ENCODE data around the gene SAXO2.
"Not testable (repeated sequence)": the region's sequence is repeated elsewhere in the genome, so short reads cannot be mapped to it uniquely, and the experiment has no call there.

Gene SAXO2

DNA sequence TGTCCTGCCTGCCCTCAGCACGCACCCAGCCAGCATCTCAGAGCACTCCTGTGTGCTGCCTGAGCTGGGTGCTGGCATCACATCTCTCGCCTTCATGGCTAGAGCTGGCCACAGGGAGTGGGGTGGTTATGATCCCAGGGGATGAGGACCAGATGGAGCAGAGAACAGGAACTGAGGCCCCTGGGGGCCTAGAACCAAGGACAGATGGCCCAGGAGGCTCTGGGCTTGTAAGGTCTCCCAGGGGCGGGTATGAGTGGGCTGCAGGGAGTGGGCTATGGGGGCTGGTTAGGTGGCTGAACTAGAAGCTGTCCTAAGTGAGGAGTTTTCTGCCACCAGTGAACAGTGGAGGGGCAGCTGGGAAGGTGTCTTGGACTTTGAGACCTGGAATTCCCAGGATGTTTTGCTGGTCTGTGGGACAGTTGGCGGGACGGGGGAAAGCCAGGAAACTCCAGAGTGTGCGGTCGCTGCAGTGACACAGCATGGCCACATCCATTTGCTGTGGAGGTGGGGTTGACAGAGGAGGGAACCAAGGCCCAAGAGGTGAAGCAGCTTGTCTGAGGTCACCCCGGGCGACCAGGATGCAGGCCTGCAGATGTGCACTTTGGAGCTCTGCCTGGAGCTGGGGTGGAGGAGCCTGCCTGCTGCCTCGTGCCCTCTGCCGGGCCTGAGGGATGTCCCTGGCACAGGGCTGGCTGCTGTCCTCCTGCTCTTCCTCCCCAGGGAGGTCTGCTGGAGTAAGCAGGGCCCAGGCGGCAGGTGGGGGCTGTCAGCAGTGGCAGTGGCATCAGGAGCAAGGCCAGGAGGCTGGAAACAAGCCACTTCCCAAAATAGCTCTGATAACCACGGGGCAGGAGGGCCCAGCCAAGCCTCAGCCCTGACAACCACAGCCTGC, 70.3 kb downstream of the SAXO2 start:
- H3K4me3 ChIP-seq (ENCODE audit: low read depth in 1 of 2, low read length in 2 of 2); H3K4me1 ChIP-seq (ENCODE audit: control insufficient read depth in 1 of 2, insufficient read depth in 2 of 2, low read length in 2 of 2); H3K27me3 ChIP-seq (ENCODE audit: control insufficient read depth in 1 of 2, insufficient read depth in 2 of 2, low read length in 2 of 2); H3K9me3 ChIP-seq (ENCODE audit: control insufficient read depth in 1 of 2, low read length in 2 of 2); H3K36me3 ChIP-seq (ENCODE audit: control insufficient read depth in 1 of 2, insufficient read depth in 2 of 2, low read length in 2 of 2); H3K9ac ChIP-seq (ENCODE audit: low read depth in 1 of 2, low read length in 2 of 2); H3K27ac ChIP-seq (ENCODE audit: low read depth, low read length): not testable (repeated sequence)

DNA sequence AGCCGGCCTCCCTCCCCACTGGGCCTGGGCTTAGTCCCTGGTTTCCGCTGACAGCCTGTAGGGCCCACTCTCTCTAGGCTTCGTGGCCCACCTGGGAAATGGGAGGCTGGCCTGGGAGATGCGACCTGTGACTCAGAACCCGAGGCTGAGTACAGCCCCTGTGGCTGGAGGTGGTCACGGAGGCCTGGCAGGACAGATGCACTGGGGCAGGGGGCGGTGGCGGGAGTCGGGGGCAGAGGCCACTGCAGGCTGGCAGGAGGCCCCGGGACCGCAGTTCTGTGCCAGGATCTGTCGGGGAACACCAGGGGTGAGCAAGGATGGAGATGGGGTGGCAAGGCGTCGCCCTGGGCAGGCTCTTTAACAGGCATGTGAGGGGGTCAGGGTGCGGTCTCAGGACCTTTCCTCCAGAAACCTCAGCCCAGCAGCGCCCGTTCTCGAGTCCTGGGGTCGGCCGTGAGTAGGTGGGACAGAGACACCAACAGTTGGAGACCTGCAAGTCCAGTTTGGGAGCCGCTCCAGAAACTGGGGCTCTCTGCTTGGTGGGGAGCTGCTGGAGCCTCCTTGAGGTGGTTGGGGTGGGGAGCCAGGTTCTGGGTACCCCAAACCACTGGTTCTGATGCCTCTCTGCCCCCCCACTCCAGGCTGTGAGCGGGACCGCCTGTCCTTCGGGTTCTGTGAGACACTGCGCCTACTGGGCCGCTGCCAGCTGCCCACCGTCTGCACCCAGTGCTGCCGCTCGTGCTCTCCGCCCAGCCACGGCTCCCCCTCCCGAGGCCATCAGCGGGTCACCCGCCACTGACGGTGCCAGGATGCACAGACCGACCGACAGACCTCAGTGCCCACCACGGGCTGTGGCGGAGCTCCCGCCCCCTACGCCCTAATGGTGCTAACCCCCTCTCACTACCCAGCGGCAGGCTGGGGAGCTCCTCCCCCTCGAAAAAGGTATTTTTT, 71.3 kb downstream of the SAXO2 start:
- H3K4me3 ChIP-seq (ENCODE audit: low read depth in 1 of 2, low read length in 2 of 2); H3K9ac ChIP-seq (ENCODE audit: low read depth in 1 of 2, low read length in 2 of 2); H3K4me1 ChIP-seq (ENCODE audit: control insufficient read depth in 1 of 2, insufficient read depth in 2 of 2, low read length in 2 of 2); H3K9me3 ChIP-seq (ENCODE audit: control insufficient read depth in 1 of 2, low read length in 2 of 2); H3K27me3 ChIP-seq (ENCODE audit: control insufficient read depth in 1 of 2, insufficient read depth in 2 of 2, low read length in 2 of 2); H3K27ac ChIP-seq (ENCODE audit: low read depth, low read length); H3K36me3 ChIP-seq (ENCODE audit: control insufficient read depth in 1 of 2, insufficient read depth in 2 of 2, low read length in 2 of 2): not testable (repeated sequence)
